ENCODE results near the gene PNPLA7.
"Not testable (repeated sequence)": the region's sequence is repeated elsewhere in the genome, so short reads cannot be mapped to it uniquely, and the experiment has no call there.

Gene PNPLA7

GRCh38 chr9:137550231-137550621 lies at the start of gene PNPLA7:
PNPLA7 (minus strand) TSS chr9:137550402; CDS start chr9:137550197, 205 bp downstream.
- DNase-seq, result peak; percentile 93

- DNase-seq, result no peak
Measured at GRCh38 chr9:137598943-137599342, 48.7 kb upstream of the PNPLA7 start.

GRCh38 chr9:137596577-137596976 lies 46.4 kb upstream of the PNPLA7 start:
- not testable (repeated sequence) for DNase-seq

GRCh38 chr9:137593176-137593575 lies 43.0 kb upstream of the PNPLA7 start:
- no peak for DNase-seq

GRCh38 chr9:137592767-137593166 lies 42.6 kb upstream of the PNPLA7 start:
- no peak for DNase-seq

- peak; percentile 94 for DNase-seq
Measured at GRCh38 chr9:137590469-137591383, 40.5 kb upstream of the PNPLA7 start, which contains the start of gene ZMYND19. ZMYND19 (minus strand) TSS chr9:137590512; CDS start chr9:137590263, 249 bp downstream.

- no peak for DNase-seq
Measured at GRCh38 chr9:137590123-137590468, 39.9 kb upstream of the PNPLA7 start.

GRCh38 chr9:137589441-137590122 lies 39.4 kb upstream of the PNPLA7 start:
- no peak for DNase-seq

GRCh38 chr9:137588891-137589290 lies 38.7 kb upstream of the PNPLA7 start:
- no peak for DNase-seq

- no peak for DNase-seq
Measured at GRCh38 chr9:137588311-137588710, 38.1 kb upstream of the PNPLA7 start.

GRCh38 chr9:137586854-137587253 lies 36.7 kb upstream of the PNPLA7 start:
- no peak for DNase-seq

GRCh38 chr9:137583957-137584356 lies 33.8 kb upstream of the PNPLA7 start:
- DNase-seq, result no peak

GRCh38 chr9:137583347-137583746 lies 33.1 kb upstream of the PNPLA7 start:
- no peak for DNase-seq

- no peak for DNase-seq
Measured at GRCh38 chr9:137582286-137582860, 32.2 kb upstream of the PNPLA7 start.

GRCh38 chr9:137581361-137582285 lies 31.4 kb upstream of the PNPLA7 start:
- DNase-seq, result no peak

GRCh38 chr9:137580954-137581322 lies 30.7 kb upstream of the PNPLA7 start:
- DNase-seq, result no peak

GRCh38 chr9:137580209-137580953 lies 30.2 kb upstream of the PNPLA7 start:
- no peak for DNase-seq

GRCh38 chr9:137579259-137579604 lies 29.0 kb upstream of the PNPLA7 start:
- no peak for DNase-seq

GRCh38 chr9:137578518-137579258 lies 28.5 kb upstream of the PNPLA7 start, which contains the start of gene DPH7:
DPH7 (minus strand) TSS chr9:137578925; CDS start chr9:137578777, 148 bp downstream.
- peak; percentile 97 for DNase-seq

GRCh38 chr9:137575716-137576411 lies 25.7 kb upstream of the PNPLA7 start:
- DNase-seq, result no peak

GRCh38 chr9:137575364-137575715 lies 25.1 kb upstream of the PNPLA7 start:
- DNase-seq, result no peak

All from NCI-H2171 (cell line).